KMS-11 (cell line): ENCODE data around the gene TMEM184B.

ENCODE experiments used
- H2AFZ ChIP-seq: fragments of 200-600 bp; sonication (generic); 2 replicates; pipeline ENCODE4 v1.6.1; 2016; ENCODE audit warnings: antibody characterized with exemption, mixed run types, low read depth
- H3K27ac ChIP-seq: fragments of 200-600 bp; sonication (generic); 2 replicates; pipeline ENCODE4 v1.6.1; 2016; ENCODE audit warnings: mild to moderate bottlenecking, mixed run types
- H3K27me3 ChIP-seq: fragments of 200-600 bp; sonication (generic); 2 replicates; pipeline ENCODE4 v1.6.1; 2017; ENCODE audit warnings: mild to moderate bottlenecking, low read depth, mixed run types, moderate library complexity; ENCODE audit not compliant: insufficient read depth
- H3K36me3 ChIP-seq: fragments of 200-600 bp; sonication (generic); 2 replicates; pipeline ENCODE4 v1.6.1; 2017; ENCODE audit warnings: mild to moderate bottlenecking, mixed run types; ENCODE audit not compliant: insufficient read depth
- H3K4me1 ChIP-seq: fragments of 200-600 bp; sonication (generic); 2 replicates; pipeline ENCODE4 v1.6.1; 2016; ENCODE audit warnings: mild to moderate bottlenecking, low read depth, mixed run types; ENCODE audit not compliant: poor library complexity, severe bottlenecking
- H3K4me2 ChIP-seq: fragments of 200-600 bp; sonication (generic); 2 replicates; pipeline ENCODE4 v1.7.0; 2016; ENCODE audit warnings: mild to moderate bottlenecking, mixed run types
- H3K4me3 ChIP-seq: fragments of 200-600 bp; sonication (generic); IDR thresholded peaks from 2 replicates; pipeline ENCODE4 v1.6.1; 2017; ENCODE audit warnings: low read depth, low read length, mixed read lengths; ENCODE audit not compliant: insufficient read depth
- H3K79me2 ChIP-seq: fragments of 200-600 bp; sonication (generic); 2 replicates; pipeline ENCODE4 v1.6.1; 2016; ENCODE audit warnings: low read depth, mixed run types; ENCODE audit not compliant: insufficient read depth
- H3K9ac ChIP-seq: fragments of 200-600 bp; sonication (generic); 2 replicates; pipeline ENCODE4 v1.6.1; 2016; ENCODE audit warnings: mild to moderate bottlenecking, mixed run types
- H4K20me1 ChIP-seq: fragments of 200-600 bp; sonication (generic); 2 replicates; pipeline ENCODE4 v1.6.1; 2016; ENCODE audit warnings: mild to moderate bottlenecking, mixed run types; ENCODE audit not compliant: insufficient read depth
- CTCF ChIP-seq: fragments of 200-600 bp; sonication (generic); conservative IDR thresholded peaks from 2 replicates; pipeline ENCODE4 v1.6.1; 2017; ENCODE audit warnings: low read depth, mild to moderate bottlenecking, antibody characterized with exemption, low read length, moderate library complexity, mixed read lengths

The TMEM184B gene

GRCh38 chr22:38296372-38296771 is 23.6 kb upstream of the TMEM184B start:
- no peak overlapping the region for H3K4me2 ChIP-seq
- H4K20me1 ChIP-seq = no peaks in the 10 kb centered on the region
- no peak overlapping the region for H3K4me3 ChIP-seq
- no peak overlapping the region for H2AFZ ChIP-seq
- no peaks in the 10 kb centered on the region for H3K4me1 ChIP-seq
- H3K9ac ChIP-seq = no peak overlapping the region
- no peak for TF ChIP-seq CTCF
- no peaks in the 10 kb centered on the region for H3K79me2 ChIP-seq
- H3K27me3 ChIP-seq = no peaks in the 10 kb centered on the region
- H3K36me3 ChIP-seq = peaks cover 8% of the 10 kb centered on the region; the same call in 1 of the 2 replicates
- no peak overlapping the region for H3K27ac ChIP-seq

GRCh38 chr22:38295863-38296262 is 23.1 kb upstream of the TMEM184B start:
- peaks cover 8% of the 10 kb centered on the region; the same call in 1 of the 2 replicates for H3K36me3 ChIP-seq
- H3K27ac ChIP-seq = no peak overlapping the region
- H3K9ac ChIP-seq = no peak overlapping the region
- no peak for TF ChIP-seq CTCF
- no peaks in the 10 kb centered on the region for H3K79me2 ChIP-seq
- no peak overlapping the region for H3K4me3 ChIP-seq
- peaks cover 2% of the 10 kb centered on the region for H3K4me1 ChIP-seq
- H2AFZ ChIP-seq = no peak overlapping the region
- no peaks in the 10 kb centered on the region for H3K27me3 ChIP-seq
- H3K4me2 ChIP-seq = no peak overlapping the region
- no peaks in the 10 kb centered on the region for H4K20me1 ChIP-seq

GRCh38 chr22:38295339-38295738 is 22.5 kb upstream of the TMEM184B start:
- Histone ChIP-seq H3K79me2 (no peaks in the 10 kb centered on the region), H3K36me3 (peaks cover 8% of the 10 kb centered on the region; the same call in 1 of the 2 replicates), H3K27ac (no peak overlapping the region), H3K9ac (no peak overlapping the region), H3K27me3 (no peaks in the 10 kb centered on the region), H2AFZ (no peak overlapping the region), H4K20me1 (no peaks in the 10 kb centered on the region), H3K4me3 (no peak overlapping the region), H3K4me1 (peaks cover 7% of the 10 kb centered on the region), H3K4me2 (no peak overlapping the region)
- TF ChIP-seq CTCF = no peak

GRCh38 chr22:38294193-38294592 is 21.4 kb upstream of the TMEM184B start:
- Histone ChIP-seq H3K4me3 (no peak overlapping the region), H2AFZ (no peak overlapping the region), H3K27me3 (no peaks in the 10 kb centered on the region), H3K27ac (no peak overlapping the region), H3K36me3 (peaks cover 8% of the 10 kb centered on the region; the same call in 1 of the 2 replicates), H3K4me2 (no peak overlapping the region), H4K20me1 (no peaks in the 10 kb centered on the region), H3K9ac (no peak overlapping the region), H3K4me1 (peaks cover 8% of the 10 kb centered on the region), H3K79me2 (no peaks in the 10 kb centered on the region)
- no peak for TF ChIP-seq CTCF

GRCh38 chr22:38292694-38293093 is 19.9 kb upstream of the TMEM184B start:
- TF ChIP-seq CTCF = no peak
- no peaks in the 10 kb centered on the region for H4K20me1 ChIP-seq
- no peak overlapping the region for H2AFZ ChIP-seq
- H3K27me3 ChIP-seq = no peaks in the 10 kb centered on the region
- H3K27ac ChIP-seq = no peak overlapping the region
- H3K4me2 ChIP-seq = no peak overlapping the region
- H3K4me3 ChIP-seq = no peak overlapping the region
- H3K36me3 ChIP-seq = peaks cover 7% of the 10 kb centered on the region; the same call in 1 of the 2 replicates
- H3K4me1 ChIP-seq = peaks cover 8% of the 10 kb centered on the region
- H3K79me2 ChIP-seq = no peaks in the 10 kb centered on the region
- no peak overlapping the region for H3K9ac ChIP-seq
